ENCODE data around the gene MAP7D1. TPM values are rescaled to one million over a fixed set of nuclear protein-coding genes. Genes with fewer than 3 reads are reported as not detected.

The MAP7D1 gene
- polyA plus RNA-seq, 3 donors, result 19.9 to 215 (median 92.7) TPM

DNA sequence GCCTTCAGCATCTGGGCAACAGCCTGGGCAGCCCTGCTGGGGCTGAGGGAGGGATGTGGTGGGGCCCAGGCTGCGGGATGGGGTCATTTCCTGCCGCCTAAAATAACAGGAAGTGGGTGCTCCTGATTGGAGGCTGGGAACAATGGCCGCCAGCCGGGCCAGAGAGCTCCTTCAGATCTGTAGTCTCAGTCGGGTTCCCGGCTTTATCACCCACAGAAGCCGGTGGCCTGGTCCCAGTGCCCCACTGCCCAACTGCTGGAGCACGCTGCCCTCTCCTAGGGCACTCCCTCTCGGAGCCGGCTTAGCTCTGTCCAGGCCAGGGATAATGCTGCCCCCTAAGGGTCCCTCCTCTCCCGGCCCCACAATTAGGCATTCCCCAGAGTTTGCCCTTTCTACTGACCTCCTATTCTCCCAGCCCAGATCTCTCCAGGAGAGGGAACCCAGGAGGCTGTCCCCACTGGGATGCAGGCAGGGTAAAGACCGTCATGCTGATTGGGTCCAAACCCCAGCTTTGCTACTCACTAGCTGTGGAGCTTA, 5.1 kb downstream of the MAP7D1 start:
- peak overlapping the region; percentile 88 for H3K27ac ChIP-seq (ENCODE audit: low read depth, low read length)
- WGBS, 3 donors, result 3 to 36% (median 7%) methylated on average over 12 of the region's 12 CpGs

GRCh38 chr1:36161641-36162531, 5.9 kb downstream of the MAP7D1 start:
- H3K27ac ChIP-seq (ENCODE audit: low read depth, low read length), result no peak overlapping the region
- 18 to 58% (median 23%) methylated on average over 13 to 14 of the region's 14 CpGs for WGBS, 3 donors

- no peak overlapping the region for H3K27ac ChIP-seq (ENCODE audit: low read depth, low read length)
- WGBS, 3 donors, result 70 to 82% (median 78%) methylated on average over 1 of the region's 1 CpG
Observed at GRCh38 chr1:36162680-36163239, 6.8 kb downstream of the MAP7D1 start.

DNA sequence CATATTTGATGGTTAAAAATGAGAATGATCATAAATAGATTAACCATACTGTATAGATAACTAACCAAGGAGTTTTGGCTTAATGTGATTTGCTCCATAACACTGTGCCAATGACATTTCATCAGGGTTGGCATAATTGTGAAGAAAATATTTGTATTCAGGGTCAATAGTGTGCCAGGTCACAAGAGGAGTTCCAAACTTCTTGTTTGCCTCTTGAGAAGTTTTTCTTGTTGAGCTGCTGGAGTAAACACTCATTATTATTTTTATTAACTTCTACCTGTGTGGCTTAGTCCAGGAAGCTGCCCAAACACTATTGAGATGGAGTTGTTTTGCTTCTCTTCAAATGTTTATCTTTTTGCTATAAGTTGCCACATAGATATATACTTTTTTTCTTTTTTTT, 7.5 kb downstream of the MAP7D1 start:
- H3K27ac ChIP-seq (ENCODE audit: low read depth, low read length), result no peak overlapping the region

GRCh38 chr1:36164361-36164760, 8.4 kb downstream of the MAP7D1 start:
- H3K27ac ChIP-seq (ENCODE audit: low read depth, low read length), result no peak overlapping the region
- WGBS, 3 donors, result 92 to 94% (median 93%) methylated on average over 2 of the region's 2 CpGs

DNA sequence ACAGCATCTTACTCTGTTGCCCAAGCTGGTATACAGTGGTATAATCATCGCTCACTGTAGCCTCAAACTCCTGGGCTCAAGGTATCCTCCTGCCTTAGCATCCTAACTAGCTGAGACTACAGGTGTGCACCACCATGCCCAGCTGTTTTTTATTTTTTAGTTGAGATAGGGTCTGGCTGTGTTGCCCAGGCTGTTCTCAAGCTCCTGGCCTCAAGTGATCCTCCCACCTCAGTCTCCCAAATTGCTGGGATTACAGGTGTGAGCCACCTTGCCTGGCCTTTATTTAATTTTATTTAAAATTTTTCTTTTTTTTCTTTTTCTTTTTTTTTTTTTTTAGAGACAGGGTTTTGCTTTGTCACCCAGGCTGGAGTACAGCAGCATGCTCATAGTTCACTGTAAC, 9.2 kb downstream of the MAP7D1 start:
- H3K27ac ChIP-seq (ENCODE audit: low read depth, low read length), result no peak overlapping the region
- WGBS, 3 donors, result 60 to 100% (median 97%) methylated on average over 1 of the region's 1 CpG

DNA sequence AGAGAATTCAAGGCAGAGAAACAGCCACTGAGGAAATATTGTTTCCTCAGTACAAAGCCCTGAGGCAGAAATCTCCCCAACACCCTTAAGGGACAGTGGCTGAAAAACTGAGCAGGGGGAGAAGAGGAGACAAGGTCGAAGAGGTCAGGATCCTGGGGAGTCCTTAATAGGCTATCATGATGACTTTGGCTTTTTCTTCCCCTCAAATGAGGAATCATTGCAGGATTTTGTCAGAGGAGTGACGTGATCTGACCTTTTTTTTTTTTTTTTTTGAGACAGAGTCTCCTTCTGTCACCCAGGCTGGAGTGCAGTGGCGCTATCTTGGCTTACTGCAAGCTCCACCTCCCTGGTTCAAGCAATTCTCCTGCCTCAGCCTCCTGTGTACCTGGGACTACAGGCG, 10.2 kb downstream of the MAP7D1 start:
- WGBS, 3 donors, result 67 to 82% (median 81%) methylated on average over 4 of the region's 4 CpGs
- H3K27ac ChIP-seq (ENCODE audit: low read depth, low read length), result no peak overlapping the region

- WGBS, 3 donors, result 80 to 88% (median 84%) methylated on average over 15 of the region's 15 CpGs
- no peak overlapping the region for H3K27ac ChIP-seq (ENCODE audit: low read depth, low read length)
Observed at GRCh38 chr1:36166938-36167905, 11.3 kb downstream of the MAP7D1 start.

DNA sequence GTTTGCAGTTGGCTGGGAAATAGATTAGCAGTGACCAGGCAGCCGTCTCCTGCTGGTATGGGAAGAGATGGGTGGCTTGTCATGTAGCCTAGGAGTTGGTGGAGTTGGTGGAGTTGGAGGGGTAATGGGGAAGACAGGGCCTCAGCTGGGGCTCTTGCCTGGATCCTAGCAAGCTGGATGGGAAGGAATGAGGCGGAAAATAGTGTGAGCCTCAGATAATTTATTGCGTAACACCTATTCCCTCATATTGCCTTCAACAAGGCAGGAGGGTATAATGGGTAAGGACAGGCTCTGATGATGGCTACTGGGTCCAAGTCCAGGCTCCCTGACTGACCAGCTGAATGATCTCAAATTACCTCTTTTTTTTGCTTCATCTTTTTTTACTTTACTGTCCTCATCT, 12.6 kb downstream of the MAP7D1 start:
- 86 to 94% (median 86%) methylated on average over 3 of the region's 3 CpGs for WGBS, 3 donors
- no peak overlapping the region for H3K27ac ChIP-seq (ENCODE audit: low read depth, low read length)

DNA sequence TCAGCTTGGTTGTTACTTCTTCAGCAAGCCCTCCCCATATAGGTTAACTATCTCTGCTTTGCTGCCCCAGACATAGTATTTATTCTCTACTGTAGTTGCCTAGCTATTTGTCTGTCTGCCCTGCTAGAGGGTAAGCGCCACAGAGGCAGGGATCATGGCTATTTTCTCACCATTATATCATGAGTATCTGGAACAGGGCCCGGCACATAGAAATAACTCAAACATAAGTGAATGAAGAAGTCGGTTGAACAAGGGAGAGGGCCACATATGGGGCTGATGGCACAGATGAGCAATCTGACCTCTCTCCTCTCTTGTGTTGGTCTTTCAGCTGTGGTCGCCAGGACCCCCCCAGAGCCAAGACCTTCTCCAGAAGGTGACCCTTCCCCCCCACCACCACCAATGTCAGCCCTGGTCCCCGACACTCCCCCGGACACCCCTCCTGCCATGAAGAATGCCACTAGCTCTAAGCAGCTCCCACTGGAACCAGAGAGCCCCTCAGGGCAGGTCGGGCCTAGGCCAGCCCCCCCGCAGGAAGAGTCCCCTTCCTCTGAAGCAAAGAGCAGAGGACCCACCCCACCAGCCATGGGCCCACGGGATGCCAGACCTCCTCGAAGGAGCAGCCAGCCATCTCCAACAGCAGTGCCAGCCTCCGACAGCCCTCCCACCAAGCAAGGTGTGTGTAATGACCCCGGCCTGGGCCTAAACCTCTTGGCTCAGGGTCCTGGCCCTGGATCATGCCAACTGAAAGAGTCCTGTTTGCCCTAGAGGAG, 14.9 kb downstream of the MAP7D1 start:
- 86 to 87% (median 86%) methylated on average over 12 of the region's 12 CpGs for WGBS, 3 donors
- no peak overlapping the region for H3K27ac ChIP-seq (ENCODE audit: low read depth, low read length)

DNA sequence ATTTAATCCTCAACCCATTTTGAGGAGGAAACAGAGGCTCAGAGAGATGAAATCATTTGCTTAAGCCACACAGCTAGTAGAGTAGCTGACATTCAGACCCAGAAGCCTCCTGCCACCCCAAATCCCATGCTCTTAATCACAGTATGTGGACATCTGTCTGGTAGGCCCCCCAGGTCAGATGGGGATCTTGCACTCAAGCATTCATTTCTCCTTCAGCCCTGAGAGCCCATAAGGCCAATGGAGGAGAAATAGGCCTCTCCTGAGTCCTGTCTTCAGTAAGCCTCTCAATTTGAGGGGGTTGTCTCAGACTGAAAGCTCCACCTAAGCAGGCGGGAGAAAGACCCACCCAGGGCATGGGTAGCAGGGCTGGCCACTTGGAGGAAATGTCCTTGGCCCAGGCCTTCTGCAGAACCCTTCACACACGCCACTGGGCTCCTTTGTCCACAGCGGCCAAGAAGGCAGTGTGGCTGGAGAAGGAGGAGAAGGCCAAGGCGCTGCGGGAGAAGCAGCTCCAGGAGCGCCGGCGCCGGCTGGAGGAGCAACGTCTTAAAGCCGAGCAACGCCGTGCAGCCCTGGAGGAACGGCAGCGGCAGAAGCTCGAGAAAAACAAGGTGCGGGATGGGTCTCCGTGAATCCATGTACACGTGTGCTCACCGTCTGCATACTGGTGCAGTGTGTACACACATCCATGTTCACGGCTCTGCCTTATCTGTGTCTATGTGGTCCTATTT, 16.2 kb downstream of the MAP7D1 start:
- WGBS, 3 donors, result 93 to 97% (median 95%) methylated on average over 20 to 21 of the region's 21 CpGs
- no peak overlapping the region for H3K27ac ChIP-seq (ENCODE audit: low read depth, low read length)

DNA sequence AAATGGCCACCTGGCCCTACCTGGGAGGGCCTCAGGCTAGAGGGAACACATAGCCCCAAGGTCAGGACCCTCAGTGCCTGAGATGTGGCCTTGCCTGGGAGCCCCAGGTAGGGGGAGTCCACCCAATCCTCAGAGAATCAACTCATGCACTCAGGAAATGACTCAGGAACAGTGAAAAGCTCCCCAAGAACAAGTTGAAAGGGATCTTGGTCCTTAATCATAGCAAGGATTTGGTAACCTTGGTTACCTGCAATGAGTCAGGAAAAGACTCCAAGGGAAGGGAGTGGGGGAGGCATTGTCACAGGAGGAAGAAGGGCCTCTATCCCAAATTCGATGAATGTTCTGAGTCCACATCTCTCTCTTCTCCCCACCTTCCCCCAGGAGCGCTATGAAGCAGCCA, 17.0 kb downstream of the MAP7D1 start:
- WGBS, 3 donors, result 87 to 93% (median 92%) methylated on average over 2 of the region's 2 CpGs
- no peak overlapping the region for H3K27ac ChIP-seq (ENCODE audit: low read depth, low read length)

GRCh38 chr1:36174713-36175112, 18.8 kb downstream of the MAP7D1 start:
- no peak overlapping the region for H3K27ac ChIP-seq (ENCODE audit: low read depth, low read length)
- WGBS, 3 donors, result 74 to 87% (median 83%) methylated on average over 8 to 11 of the region's 11 CpGs

- WGBS, 3 donors, result 79 to 86% (median 86%) methylated on average over 11 of the region's 11 CpGs
- no peak overlapping the region for H3K27ac ChIP-seq (ENCODE audit: low read depth, low read length)
Observed at GRCh38 chr1:36175137-36176095, 19.5 kb downstream of the MAP7D1 start.

DNA sequence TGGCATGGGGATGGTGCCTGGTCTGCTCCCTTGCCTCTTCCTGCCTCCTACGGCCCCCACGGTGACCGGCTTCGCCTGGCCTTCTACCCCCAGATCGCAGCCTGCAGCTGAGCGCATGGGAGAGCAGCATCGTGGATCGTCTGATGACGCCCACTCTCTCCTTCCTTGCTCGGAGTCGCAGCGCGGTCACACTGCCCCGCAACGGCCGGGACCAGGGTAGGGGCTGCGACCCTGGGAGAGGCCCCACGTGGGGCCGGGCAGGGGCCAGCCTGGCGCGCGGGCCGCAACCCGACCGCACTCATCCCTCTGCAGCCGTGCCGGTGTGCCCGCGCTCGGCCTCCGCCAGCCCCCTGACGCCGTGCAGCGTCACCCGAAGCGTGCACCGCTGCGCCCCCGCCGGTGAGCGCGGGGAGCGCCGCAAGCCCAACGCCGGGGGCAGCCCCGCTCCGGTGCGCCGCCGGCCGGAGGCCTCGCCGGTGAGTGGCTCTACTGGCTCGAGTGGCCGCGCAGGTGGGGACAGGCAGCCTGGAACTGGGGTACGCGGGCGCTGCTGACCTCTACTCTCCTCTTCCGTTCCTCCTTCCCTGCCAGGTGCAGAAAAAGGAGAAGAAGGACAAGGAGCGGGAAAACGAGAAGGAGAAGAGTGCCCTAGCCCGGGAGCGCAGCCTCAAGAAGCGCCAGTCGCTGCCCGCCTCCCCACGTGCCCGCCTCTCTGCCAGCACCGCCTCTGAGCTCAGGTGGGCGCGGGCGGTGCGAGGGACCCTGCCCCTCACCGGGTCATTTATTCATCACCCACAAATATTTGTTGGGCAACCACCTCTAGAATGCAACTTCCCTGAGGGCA, 20.4 kb downstream of the MAP7D1 start:
- WGBS, 3 donors, result 71 to 91% (median 89%) methylated on average over 56 to 76 of the region's 76 CpGs
- H3K27ac ChIP-seq (ENCODE audit: low read depth, low read length), result no peak overlapping the region

Measured in adipose tissue (tissue), 3 donors.